ENCODE data around the gene FCGR2B. TPM values are rescaled to one million over a fixed set of nuclear protein-coding genes. Genes with fewer than 3 reads are reported as not detected.
"Not testable (repeated sequence)": the region's sequence is repeated elsewhere in the genome, so short reads cannot be mapped to it uniquely, and the experiment has no call there.

FCGR2B gene
- polyA plus RNA-seq (ENCODE audit: insufficient read length in 12 of 12): under 1 TPM in 10 of 12 donors, not detected in 2; 0.04 to 0.51 (median 0.20) TPM
- long read RNA-seq, donor 1: 0 reads
- long read RNA-seq, donor 2: 0 reads
- long read RNA-seq, donor 3: 0 reads
- long read RNA-seq, donor 4: 0 reads
- long read RNA-seq, donor 5: 0 reads
- long read RNA-seq, donor 6: 0 reads
- long read RNA-seq, donor 7: 0 reads
- long read RNA-seq, donor 8: 0 reads
- long read RNA-seq, donor 9: 0 reads
- long read RNA-seq, donor 10: 0 reads
- long read RNA-seq, donor 11: 0 reads

DNA sequence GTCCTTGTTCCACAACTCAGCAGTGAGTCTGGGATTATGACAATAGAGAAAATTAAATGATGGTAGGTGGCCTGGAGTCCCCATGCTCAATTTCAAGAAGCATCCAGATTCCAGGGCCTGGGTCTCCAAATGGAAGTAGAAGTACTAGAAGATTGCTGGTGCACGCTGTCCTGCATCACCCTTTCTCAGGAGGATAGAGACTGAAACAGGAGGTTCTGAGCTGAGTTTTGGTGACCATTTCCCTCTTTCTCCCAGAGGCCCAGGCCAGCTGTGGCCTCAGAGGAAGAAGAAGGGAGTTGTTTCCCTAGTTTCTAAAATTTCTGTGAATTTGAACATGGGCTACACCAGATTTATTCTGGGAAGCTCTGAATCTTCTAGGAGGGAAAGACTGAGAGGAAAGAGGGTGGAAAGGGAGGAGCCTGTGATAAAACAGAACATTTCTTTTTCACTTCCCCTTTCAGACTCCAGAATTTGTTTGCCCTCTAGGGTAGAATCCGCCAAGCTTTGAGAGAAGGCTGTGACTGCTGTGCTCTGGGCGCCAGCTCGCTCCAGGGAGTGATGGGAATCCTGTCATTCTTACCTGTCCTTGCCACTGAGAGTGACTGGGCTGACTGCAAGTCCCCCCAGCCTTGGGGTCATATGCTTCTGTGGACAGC, at the start of gene FCGR2B:
Gene FCGR2B (plus strand): TSS at position 460 of the 656 bp plus-strand sequence. CDS start 99 bp downstream, at position 559.
- not testable (repeated sequence) for DNase-seq

DNA sequence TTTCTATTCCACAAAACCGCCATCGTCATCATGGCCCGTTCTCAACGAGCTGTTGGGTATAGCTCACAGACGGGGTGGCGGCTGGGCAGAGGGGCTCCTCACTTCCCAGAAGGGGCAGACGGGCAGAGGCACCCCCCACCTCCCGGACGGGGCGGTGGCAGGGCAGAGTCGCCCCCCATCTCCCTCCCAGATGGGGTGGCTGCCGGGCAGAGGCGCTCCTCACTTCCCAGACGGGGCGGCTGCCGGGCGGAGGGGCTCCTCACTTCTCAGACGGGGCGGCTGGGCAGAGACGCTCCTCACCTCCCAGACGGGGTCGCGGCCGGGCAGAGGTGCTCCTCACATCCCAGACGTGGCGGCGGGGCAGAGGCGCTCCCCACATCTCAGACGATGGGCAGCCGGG, 46.5 kb upstream of the FCGR2B start:
- DNase-seq: not testable (repeated sequence)

DNA sequence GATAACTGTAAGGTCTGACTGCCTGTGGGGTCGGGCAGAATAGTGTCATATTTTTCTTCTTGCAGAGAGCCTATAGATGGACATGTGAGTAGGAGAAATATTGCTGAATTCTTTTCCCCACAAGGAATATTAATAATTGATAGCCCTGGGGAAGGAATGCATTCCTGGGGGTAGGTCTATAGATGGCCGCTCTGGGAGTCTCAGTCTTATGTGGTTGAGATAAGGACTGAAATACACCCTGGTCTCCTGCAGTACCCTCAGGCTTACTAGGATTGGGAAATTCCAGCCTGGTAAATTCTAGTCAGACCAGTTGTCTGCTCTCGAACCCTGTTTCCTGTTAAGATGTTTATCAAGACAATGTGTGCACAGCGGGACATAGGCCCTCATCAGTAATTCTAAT, 44.4 kb upstream of the FCGR2B start:
- DNase-seq: not testable (repeated sequence)

DNA sequence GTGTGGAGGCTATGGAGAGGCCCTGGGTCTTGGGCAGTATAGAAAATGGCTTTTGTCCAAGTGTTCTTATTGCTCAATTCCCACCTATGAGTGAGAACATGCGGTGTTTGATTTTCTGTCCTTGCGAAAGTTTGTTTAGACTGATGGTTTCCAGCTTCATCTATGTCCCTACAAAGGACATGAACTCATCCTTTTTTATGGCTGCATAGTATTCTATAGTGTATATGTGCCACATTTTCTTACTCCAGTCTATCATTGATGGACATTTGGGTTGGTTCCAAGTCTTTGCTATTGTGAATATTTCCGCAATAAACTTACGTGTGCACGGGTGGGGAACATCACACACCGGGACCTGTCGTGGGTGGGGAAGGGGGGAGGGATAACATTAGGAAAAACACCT, 42.5 kb upstream of the FCGR2B start:
- DNase-seq: not testable (repeated sequence)

DNA sequence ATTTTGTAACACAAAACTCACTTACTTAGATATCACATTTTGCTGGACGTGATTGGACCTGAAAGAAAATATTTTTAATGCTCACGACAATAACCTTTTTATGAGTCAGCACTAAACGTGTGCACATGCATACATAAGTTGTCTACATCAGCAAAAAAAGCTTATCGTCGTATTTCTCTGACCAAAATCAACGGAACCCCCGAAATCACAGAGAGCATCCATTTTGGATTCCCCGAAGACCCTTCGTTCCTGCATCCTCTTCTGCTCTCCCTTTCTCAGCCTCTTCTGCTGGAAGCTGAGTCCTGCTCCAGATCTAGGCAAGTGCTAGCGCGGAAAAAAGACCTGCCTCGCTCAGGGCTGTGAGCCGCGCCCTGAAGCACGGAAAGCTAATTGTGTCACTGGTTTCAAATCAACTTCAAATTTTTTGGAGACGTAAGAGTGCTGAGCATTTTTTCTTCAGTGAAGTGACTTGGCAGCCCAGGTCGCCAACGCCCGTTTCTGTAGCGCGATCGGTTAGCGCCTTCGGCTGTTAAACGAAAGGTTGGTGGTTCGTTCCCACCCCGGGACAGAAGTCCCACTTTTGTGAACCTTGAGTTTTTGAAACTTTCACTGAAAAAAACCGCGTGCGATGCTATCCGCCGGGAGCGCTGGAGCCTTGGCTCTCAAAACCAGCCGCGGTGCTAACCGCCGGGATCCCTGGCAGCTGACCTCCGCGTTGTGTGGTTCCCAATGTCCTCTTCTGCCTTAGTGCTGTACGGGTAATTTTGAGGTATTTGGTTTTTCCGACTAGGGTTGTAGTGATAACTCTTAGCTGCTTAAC, 41.6 kb upstream of the FCGR2B start:
- peak; percentile 58 for DNase-seq

DNA sequence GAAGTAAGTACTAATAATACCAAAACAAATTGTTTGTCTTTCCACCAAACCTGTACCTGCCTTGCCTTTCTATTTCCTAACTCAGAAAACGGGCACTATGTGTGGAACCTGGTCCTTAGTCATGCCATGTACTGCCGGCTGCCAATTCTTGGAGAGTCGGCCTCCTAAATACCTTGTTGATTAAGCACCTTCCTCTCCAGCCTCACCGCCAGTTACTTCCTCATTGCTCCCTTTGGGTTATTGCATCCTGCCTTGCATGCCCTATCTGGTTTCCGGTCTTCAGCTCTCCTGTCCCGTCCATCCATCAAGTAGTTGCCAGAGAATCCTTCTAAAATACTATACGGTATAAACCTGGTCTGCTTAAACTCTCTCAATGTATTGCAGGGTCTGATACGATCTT, 40.9 kb upstream of the FCGR2B start:
- not testable (repeated sequence) for DNase-seq

DNA sequence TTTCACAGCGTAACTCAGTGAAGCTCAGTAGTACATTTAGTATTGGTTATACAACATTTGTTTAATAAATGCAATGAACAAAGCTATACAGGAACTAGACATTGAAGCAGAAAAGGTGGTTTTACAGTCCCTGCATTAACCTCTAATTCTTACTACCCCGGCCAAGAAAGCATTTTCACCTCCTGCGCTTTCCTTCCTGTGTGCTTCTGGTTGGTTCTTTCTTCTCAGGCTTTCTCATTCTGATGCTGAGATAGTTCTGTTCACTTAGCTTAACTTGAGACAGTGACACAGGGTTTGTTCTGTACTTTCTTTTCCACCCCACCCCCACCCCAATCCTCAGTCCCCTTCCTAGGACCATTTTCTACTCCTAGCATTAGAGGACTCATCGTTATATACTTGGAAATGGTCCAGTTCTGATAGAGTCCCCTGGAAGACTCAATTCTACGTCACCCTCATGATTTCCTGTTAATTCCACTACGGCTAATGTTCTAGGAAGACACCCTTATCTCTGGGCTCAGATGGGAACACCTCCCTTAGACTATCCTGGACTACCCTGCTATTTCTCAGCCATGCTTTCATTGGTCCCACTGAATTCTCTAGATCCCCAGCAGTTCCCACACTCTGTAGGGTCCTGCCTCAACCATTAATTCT, 39.4 kb upstream of the FCGR2B start:
- DNase-seq: not testable (repeated sequence)

DNA sequence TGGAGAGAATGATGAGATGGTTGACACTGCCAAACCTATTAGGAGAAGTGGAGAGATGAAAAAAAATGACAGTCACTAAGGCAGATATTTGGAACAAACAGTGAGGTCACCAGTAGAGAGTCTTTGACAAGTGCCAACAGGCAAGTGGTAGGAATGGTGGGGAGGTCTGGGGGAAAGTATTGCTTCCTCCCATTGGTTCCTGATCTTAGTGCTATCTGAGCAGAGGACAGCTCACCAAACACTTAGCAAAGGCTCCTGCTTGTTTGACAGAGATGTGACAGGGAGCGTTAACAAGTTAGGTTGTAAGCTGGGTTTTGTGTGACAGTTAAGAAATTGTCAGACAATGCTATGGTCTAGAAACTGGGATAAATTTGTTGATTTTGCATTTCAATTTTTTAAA, 38.3 kb upstream of the FCGR2B start:
- DNase-seq: not testable (repeated sequence)

DNA sequence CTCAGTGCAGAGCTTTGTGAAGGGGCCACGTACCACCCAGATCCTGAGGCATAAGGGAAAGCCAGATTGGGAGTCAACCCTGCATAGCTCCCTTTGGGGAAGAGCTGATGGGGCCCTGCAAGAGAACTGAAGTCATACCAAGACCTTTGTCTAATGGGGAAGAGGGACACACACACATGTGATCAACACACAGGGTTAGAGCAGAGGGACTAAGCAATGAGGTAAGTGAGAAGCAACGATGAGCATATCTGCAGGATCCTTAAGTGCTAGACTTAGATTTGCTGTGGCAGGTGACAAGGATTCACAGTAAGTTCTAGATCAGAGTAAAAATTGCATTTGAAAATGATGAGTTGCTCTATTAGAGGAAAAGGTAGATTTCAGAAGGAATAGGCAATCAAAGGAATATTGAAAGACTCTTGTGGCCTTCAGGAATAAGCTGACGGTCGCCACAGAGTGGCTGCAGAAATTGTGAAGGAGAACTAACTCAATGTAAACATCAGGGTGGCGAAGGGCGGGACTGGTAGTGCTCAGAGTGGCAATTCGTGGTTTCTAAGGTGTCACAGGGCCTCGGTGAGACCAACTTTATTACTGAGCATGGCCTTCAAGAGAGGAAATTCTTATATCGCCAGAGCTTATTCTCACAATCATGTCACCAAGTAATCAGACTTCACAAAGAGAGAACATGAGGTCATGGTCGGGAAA, 36.3 kb upstream of the FCGR2B start:
- DNase-seq: not testable (repeated sequence)

DNA sequence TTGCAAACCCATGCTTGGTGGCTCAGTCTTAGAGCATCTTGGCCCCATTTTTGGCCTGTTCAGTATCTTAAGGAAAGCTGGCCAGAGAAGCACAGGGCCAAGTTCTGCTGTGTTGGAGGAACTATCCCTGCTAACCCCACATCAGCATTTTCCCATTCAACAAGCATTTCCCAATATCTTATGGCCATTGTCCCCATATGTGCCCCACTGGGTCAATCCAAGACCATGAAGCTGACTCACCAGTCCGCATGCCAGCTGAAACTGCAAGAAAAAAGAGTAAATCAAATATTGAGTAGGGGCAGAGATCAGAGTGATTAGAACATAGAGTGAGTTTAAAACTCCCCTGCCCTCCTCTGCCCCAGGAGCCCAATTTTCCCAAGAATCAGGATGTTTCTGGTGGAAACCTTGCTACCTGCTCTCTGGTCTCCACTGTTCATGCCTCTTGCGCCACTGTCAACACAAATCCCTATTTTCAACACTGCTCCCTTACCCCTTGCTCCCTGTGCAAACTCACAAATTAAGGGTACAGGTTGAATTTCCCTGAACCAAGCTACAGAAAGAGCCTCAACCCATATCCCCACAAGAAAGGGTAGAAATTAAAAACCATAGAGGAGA, 32.7 kb upstream of the FCGR2B start:
- not testable (repeated sequence) for DNase-seq

DNA sequence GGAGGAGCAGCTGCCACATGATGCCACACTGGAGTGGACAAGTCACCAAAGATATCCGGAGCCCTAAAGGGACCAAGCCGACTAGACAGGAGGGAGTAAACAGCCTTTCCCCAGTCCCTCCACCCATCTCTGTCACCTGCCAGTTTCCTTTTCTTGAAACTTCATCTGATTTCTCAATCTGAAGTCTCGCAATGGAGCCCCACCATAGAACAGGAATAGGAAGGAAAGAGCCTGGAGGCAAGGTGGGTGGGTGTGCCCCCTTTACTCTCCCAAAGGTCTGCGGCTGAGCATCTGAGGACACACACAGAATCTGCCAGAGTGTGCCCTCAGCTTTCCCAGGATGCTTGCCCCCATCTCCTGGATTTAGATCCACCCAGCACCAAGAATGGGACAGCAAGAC, 31.9 kb upstream of the FCGR2B start, which contains the start of gene FCGR3B:
Gene FCGR3B (minus strand): TSS at position 101 of the 400 bp plus-strand sequence. CDS start 82 bp downstream, at position 19.
- no peak for DNase-seq

DNA sequence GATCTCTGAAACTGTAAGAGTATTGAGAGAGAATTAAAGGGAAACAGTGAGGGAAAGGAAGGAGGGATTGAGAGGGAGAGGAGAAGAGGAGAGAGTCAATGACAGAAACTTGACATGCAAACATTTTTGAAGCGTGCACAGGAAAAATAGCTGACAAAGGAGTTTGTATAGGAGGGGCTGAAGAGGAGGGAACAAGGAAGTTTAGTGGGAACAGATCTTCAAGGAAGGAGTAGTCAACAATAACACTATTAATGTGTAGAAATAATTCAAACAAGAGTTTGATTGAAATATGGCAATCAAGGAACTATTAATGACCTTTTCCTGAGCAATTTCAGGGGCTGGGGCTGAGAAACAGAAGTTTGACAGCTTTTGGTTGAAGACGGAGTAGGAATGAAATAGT, 27.9 kb upstream of the FCGR2B start:
- DNase-seq: not testable (repeated sequence)

DNA sequence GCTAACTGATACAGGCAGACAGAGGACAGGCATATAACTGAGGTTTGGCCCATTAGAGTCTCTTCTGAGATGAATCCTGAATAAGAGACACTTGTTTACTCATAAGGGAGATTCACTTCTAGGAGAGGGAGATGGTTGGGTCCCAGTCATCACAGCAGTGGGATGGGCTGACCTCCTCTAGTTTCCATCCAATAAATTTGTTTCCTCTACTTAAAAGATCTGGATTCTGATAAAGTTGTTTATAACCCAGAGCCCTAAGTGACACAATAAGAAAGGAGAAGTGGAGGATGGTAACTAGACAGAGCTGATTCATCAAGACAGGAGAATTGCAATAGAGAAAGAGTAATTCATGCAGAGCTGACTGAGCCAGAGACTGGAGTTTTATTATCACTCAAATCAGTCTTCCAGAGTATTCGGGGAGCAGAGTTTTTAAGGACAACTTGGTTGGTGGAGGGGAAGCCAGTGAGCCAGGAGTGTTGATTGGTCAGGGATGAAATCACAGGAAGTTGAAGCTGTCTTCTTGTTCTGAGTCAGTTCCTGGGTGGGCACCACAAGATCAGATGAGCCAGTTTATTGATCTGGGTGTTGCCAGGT, 26.7 kb upstream of the FCGR2B start:
- not testable (repeated sequence) for DNase-seq

DNA sequence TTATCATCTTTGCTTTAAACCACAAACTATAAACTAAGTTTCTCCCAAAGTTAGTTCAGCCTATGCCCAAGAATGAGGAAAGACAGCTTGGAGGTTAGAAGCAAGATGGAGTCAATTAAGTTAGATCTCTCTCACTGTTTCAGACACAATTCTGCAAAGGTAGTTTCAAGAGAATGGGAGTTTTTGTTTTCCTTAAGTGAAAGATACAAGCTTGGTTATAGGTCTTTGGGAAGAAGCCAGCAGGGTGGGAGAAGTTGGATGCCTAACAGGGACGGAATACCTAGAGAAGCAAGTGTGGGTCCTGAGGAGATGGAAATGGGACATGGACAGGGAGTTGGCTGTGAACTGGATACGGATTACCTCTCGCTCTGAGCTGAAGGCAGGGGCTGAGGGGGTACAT, 26.0 kb upstream of the FCGR2B start:
- DNase-seq: not testable (repeated sequence)

DNA sequence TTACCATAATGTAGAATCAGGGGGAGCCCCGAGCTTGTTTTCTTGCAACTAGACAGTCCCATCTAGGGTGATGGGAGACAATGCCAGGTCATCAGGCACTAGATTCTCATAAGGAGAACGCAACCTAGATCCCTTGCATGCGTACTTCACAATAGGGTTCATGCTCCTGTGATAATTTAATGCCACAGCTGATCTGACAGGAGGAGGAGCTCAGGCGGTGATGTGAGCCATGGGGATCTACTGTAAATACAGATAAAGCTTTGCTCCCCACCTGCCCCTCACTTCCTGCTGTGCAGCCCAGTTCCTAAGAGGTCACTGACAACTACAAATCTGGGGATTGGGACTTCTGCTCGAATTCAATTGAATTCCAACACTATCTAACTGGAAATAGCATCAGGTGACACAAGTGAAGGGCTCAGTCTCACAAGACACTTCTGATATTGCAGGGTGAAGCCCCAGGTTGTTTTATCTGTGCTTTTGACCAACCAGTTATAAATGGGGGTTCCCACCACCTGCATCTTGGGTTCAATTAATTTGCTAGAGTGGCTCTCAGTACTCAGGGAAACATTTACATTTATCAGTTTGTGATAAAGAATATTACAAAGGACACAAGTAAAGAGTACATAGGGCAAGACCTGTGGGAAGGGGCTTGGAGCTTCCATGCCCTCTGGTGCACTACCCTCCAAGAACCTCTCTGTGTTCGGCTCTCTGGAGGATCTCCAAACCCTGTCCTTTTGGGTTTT, 24.5 kb upstream of the FCGR2B start:
- not testable (repeated sequence) for DNase-seq

DNA sequence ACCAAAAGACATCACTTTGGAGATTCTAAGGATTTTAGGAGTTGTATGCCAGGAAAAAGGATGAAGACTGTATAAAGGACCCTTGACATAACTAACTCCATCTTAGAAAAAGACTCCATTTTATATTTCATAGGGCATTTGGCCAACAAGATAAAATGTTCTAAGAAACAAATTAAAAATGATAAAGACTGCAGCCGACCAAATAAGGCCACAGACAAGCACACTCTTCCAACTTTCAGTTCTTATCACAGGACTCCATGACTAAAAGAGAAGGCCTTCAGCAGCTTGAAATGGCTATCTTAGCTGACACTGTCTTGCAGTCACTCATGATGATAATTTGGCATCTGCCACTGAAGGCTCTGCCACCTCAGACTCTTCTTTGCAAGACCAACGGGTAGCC, 23.7 kb upstream of the FCGR2B start:
- not testable (repeated sequence) for DNase-seq

DNA sequence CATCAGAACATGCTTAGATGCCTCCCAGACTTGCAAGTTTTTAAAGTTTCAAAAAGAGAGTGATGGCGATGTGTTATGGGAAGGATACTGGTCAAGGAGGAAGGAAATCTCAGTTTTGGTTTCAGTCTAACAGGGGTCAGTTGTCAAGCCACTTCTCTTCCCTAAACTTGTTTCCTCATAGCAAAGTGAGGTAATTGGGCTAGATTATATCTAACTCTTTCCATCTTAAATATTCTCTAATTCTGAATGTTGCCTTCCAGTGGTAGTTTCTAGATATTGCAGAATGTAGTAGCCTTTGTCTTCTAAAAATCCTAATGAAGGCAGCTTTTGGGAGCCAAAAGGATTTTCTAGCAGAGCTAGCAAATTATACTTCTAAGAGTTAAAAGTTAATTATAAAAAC, 20.2 kb upstream of the FCGR2B start:
- not testable (repeated sequence) for DNase-seq

DNA sequence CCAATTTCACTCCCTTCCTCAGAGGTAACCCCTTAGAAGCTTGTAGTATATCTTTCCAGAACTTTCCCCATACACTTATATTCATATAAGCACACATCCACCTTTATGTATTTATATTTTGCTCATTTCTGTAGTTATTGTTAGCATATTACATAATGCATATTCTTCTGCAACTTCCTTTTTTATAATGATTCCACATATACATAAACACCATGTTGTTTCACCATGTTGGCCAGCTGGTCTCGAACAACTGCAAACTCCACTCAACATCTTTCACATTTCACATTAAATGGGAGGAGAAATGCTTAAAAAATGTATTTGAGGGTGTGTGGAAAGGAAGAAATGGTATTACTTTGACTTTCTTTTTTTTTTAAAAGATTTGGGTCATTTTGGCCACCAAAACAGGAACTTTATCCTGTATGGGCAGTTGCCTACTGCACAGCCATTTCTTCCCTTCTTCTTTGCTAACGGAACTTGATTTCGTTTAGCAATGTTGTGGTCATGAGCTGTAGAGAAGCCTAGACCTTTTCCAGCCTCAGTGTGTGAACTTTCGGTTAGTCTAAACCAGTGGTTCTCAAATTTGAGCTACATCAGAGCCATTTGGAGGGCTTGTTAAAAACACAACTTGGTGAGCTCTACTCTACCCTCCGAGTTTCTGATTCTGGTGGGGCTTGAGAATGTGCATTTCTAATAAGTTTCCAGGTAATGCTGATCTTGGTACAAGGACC, 19.3 kb upstream of the FCGR2B start:
- not testable (repeated sequence) for DNase-seq

DNA sequence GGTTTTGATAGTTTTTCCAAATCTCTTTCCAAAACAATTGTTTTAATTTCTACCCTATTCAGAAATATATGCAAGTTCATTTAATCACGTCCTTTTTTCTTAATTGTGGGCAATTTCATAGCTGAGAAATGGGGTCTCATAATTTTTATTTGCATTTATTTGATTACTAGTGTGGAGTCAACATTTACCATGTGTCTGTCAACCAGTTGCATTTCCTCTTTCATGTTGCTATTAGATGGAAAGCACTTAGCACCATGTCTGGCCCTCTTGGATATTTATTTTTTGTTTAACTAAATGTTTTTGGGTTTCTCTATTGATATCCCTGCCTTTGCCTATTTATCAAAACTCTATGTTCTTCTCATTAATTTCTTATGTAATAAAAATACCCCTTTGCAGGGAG, 18.1 kb upstream of the FCGR2B start:
- DNase-seq: not testable (repeated sequence)

All from muscle of arm (tissue), 14 donors.